Measurements from ENCODE around the gene GULP1.
A peak's percentile ranks its signal among the peaks of the same experiment; 100 is the strongest.

The GULP1 gene

GRCh38 chr2:188360485-188361263, 69.0 kb downstream of the GULP1 start:
- DNase-seq (ENCODE audit: extremely low spot score, insufficient read length, low read depth) (no peak), FAIRE-seq (no peak)

GRCh38 chr2:188364033-188364630, 72.5 kb downstream of the GULP1 start:
- FAIRE-seq (no peak), DNase-seq (ENCODE audit: extremely low spot score, insufficient read length, low read depth) (no peak)

- no peak for DNase-seq (ENCODE audit: extremely low spot score, insufficient read length, low read depth)
- FAIRE-seq, result no peak
These were observed 73.5 kb downstream of the GULP1 start for GRCh38 chr2:188365058-188365641.

GRCh38 chr2:188367164-188367563, 75.5 kb downstream of the GULP1 start:
- no peak for DNase-seq (ENCODE audit: extremely low spot score, insufficient read length, low read depth)
- no peak for FAIRE-seq

GRCh38 chr2:188369365-188369764, 77.7 kb downstream of the GULP1 start:
- peak; percentile 64 for FAIRE-seq
- peak; percentile 2 for DNase-seq (ENCODE audit: extremely low spot score, insufficient read length, low read depth)

- FAIRE-seq (no peak), DNase-seq (ENCODE audit: extremely low spot score, insufficient read length, low read depth) (no peak)
These were observed 86.8 kb downstream of the GULP1 start for GRCh38 chr2:188378371-188378950.

- FAIRE-seq (no peak), DNase-seq (ENCODE audit: extremely low spot score, insufficient read length, low read depth) (no peak)
These were observed 88.1 kb downstream of the GULP1 start for GRCh38 chr2:188379748-188380147.

- DNase-seq (ENCODE audit: extremely low spot score, insufficient read length, low read depth) (no peak), FAIRE-seq (no peak)
These were observed 88.6 kb downstream of the GULP1 start for GRCh38 chr2:188380280-188380679.

- DNase-seq (ENCODE audit: extremely low spot score, insufficient read length, low read depth), result no peak
These were observed 89.9 kb downstream of the GULP1 start for GRCh38 chr2:188381614-188382013.

GRCh38 chr2:188382107-188382506, 90.4 kb downstream of the GULP1 start:
- DNase-seq (ENCODE audit: extremely low spot score, insufficient read length, low read depth) (no peak), FAIRE-seq (no peak)

More at GRCh38 chr2:188381614-188382013, 89.9 kb downstream of the GULP1 start:
- FAIRE-seq, result no peak

- FAIRE-seq, result no peak
- DNase-seq (ENCODE audit: extremely low spot score, insufficient read length, low read depth), result no peak
These were observed 91.5 kb downstream of the GULP1 start for GRCh38 chr2:188383158-188383557.

GRCh38 chr2:188385857-188386256, 94.2 kb downstream of the GULP1 start:
- FAIRE-seq (no peak), DNase-seq (ENCODE audit: extremely low spot score, insufficient read length, low read depth) (no peak)

GRCh38 chr2:188388831-188389230, 97.2 kb downstream of the GULP1 start:
- DNase-seq (ENCODE audit: extremely low spot score, insufficient read length, low read depth) (no peak), FAIRE-seq (no peak)

GRCh38 chr2:188391354-188391753, 99.7 kb downstream of the GULP1 start:
- DNase-seq (ENCODE audit: extremely low spot score, insufficient read length, low read depth), result no peak
- FAIRE-seq, result no peak

GRCh38 chr2:188394931-188395472, 103.3 kb downstream of the GULP1 start:
- FAIRE-seq (no peak), DNase-seq (ENCODE audit: extremely low spot score, insufficient read length, low read depth) (no peak)

- FAIRE-seq, result no peak
These were observed 104.4 kb downstream of the GULP1 start for GRCh38 chr2:188395903-188396689.

GRCh38 chr2:188399159-188399558, 107.5 kb downstream of the GULP1 start:
- no peak for FAIRE-seq
- DNase-seq (ENCODE audit: extremely low spot score, insufficient read length, low read depth), result no peak

More at GRCh38 chr2:188395903-188396689, 104.4 kb downstream of the GULP1 start:
- no peak for DNase-seq (ENCODE audit: extremely low spot score, insufficient read length, low read depth)

- no peak for DNase-seq (ENCODE audit: extremely low spot score, insufficient read length, low read depth)
- no peak for FAIRE-seq
These were observed 112.0 kb downstream of the GULP1 start for GRCh38 chr2:188403676-188404075.

- FAIRE-seq (no peak), DNase-seq (ENCODE audit: extremely low spot score, insufficient read length, low read depth) (no peak)
These were observed 112.8 kb downstream of the GULP1 start for GRCh38 chr2:188404341-188405004.
